ENCODE data around the gene SNRPE.
A peak's percentile ranks its signal among the peaks of the same experiment; 100 is the strongest.

SNRPE gene

DNA sequence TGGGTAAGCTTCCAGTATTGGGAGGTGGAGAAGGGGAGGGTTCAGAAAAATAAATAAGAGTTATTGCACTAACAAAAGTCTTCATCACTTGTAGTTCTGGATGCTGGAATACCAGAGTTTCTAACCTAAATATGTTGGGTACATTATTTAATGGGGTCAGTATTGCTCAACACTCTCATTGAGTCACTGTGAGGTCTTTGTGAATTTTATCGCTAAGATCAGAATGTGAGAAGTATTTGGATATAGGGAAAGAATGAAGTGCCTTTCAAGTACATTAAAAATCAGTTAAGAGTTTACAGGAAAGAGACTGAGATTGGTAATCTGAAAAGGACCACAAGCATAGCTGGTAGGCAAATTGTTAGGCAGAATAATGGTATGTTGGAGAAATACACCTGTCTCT, 8.8 kb downstream of the SNRPE start:
- H3K4me1 ChIP-seq (ENCODE audit: low read depth, poor library complexity, severe bottlenecking) = no peaks in the 10 kb centered on the region
- H3K27ac ChIP-seq = no peak overlapping the region
- no peak overlapping the region for H3K4me2 ChIP-seq
- H3K27me3 ChIP-seq (ENCODE audit: insufficient read depth, low read depth) = no peaks in the 10 kb centered on the region
- H4K20me1 ChIP-seq (ENCODE audit: insufficient read depth) = no peaks in the 10 kb centered on the region
- H3K9ac ChIP-seq = no peak overlapping the region
- H3K36me3 ChIP-seq (ENCODE audit: insufficient read depth) = peaks cover 17% of the 10 kb centered on the region; the same call in 1 of the 2 replicates
- no peaks in the 10 kb centered on the region for H3K79me2 ChIP-seq (ENCODE audit: insufficient read depth, low read depth)
- no peak overlapping the region for H2AFZ ChIP-seq (ENCODE audit: low read depth)
- TF ChIP-seq, protein P1, sequence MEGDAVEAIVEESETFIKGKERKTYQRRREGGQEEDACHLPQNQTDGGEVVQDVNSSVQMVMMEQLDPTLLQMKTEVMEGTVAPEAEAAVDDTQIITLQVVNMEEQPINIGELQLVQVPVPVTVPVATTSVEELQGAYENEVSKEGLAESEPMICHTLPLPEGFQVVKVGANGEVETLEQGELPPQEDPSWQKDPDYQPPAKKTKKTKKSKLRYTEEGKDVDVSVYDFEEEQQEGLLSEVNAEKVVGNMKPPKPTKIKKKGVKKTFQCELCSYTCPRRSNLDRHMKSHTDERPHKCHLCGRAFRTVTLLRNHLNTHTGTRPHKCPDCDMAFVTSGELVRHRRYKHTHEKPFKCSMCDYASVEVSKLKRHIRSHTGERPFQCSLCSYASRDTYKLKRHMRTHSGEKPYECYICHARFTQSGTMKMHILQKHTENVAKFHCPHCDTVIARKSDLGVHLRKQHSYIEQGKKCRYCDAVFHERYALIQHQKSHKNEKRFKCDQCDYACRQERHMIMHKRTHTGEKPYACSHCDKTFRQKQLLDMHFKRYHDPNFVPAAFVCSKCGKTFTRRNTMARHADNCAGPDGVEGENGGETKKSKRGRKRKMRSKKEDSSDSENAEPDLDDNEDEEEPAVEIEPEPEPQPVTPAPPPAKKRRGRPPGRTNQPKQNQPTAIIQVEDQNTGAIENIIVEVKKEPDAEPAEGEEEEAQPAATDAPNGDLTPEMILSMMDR (conservative IDR thresholded peaks at IDR 0.05; ENCODE audit: low read depth, low read length) = no peak
- no peak overlapping the region for H3K4me3 ChIP-seq (IDR thresholded peaks at IDR 0.05; ENCODE audit: insufficient read depth, low read depth, low read length)

DNA sequence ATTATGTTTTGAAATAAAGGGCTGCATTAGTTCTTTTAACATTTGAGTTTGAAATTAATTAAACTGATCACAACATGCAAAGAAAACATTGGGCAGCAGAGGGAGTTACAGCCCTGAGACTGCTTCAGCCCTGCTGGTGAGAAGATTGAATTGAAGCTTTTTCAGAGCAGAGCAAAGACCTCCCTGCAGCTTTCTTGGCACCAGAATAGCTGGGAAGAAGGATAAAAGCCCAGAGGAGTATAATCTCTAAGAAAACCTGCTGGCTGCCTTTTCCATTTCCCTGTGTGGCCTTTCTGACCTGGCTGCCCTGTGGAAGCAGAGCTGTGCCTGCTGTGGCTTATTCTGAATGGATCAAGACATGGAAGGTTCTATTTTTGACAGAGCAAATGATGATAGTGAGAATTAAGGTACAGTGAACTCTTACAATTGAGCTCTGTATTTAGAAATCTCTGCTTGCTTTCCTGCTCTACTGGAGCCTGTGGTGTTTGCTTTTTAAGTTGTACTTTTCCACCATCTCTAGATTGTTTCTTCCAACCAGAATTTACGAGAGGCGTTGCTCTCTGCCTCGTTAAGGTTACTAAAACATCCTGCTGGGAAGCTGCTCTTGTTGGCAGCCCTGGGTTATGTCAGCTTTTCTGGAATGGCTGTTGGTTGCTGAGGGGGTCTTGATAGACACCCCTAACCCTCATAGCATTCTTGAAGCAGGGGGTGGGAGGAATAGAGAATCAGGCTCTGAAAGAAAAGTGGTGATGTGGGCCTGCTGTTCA, 9.9 kb downstream of the SNRPE start:
- H3K27me3 ChIP-seq (ENCODE audit: insufficient read depth, low read depth) = no peaks in the 10 kb centered on the region
- no peak overlapping the region for H3K4me2 ChIP-seq
- no peak overlapping the region for H3K9ac ChIP-seq
- H4K20me1 ChIP-seq (ENCODE audit: insufficient read depth) = no peaks in the 10 kb centered on the region
- H2AFZ ChIP-seq (ENCODE audit: low read depth) = no peak overlapping the region
- TF ChIP-seq, protein P1 (conservative IDR thresholded peaks at IDR 0.05; ENCODE audit: low read depth, low read length) = peak; percentile 89
- no peaks in the 10 kb centered on the region for H3K4me1 ChIP-seq (ENCODE audit: low read depth, poor library complexity, severe bottlenecking)
- H3K4me3 ChIP-seq (IDR thresholded peaks at IDR 0.05; ENCODE audit: insufficient read depth, low read depth, low read length) = no peak overlapping the region
- H3K36me3 ChIP-seq (ENCODE audit: insufficient read depth) = peaks cover 11% of the 10 kb centered on the region; the same call in 1 of the 2 replicates
- H3K79me2 ChIP-seq (ENCODE audit: insufficient read depth, low read depth) = no peaks in the 10 kb centered on the region
- H3K27ac ChIP-seq = no peak overlapping the region

DNA sequence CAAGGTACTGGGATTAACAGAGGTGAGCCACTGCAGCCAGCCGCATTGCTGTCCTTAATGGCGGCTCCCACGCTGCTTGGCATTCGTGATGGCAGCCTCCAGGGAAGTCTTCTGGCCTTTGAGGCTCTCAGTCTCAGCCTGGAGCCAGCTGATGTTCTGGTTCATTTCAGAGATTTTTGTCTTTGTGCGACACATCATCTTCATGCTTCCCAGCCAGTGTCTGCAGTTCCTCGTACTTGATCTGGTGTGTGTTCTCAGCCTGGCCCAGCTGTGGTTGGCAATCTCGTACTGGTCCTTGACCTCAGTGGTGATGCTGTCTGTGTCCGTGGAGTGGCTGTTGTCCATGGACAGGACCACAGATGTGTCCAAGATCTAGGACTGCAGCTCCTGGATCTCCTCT, 11.7 kb downstream of the SNRPE start:
- no peak overlapping the region for H3K9ac ChIP-seq
- no peaks in the 10 kb centered on the region for H3K27me3 ChIP-seq (ENCODE audit: insufficient read depth, low read depth)
- no peak overlapping the region for H2AFZ ChIP-seq (ENCODE audit: low read depth)
- H3K79me2 ChIP-seq (ENCODE audit: insufficient read depth, low read depth) = no peaks in the 10 kb centered on the region
- no peak overlapping the region for H3K27ac ChIP-seq
- H3K4me1 ChIP-seq (ENCODE audit: low read depth, poor library complexity, severe bottlenecking) = no peaks in the 10 kb centered on the region
- H3K4me3 ChIP-seq (IDR thresholded peaks at IDR 0.05; ENCODE audit: insufficient read depth, low read depth, low read length) = no peak overlapping the region
- no peak overlapping the region for H3K4me2 ChIP-seq
- H4K20me1 ChIP-seq (ENCODE audit: insufficient read depth) = no peaks in the 10 kb centered on the region
- TF ChIP-seq, protein P1 (conservative IDR thresholded peaks at IDR 0.05; ENCODE audit: low read depth, low read length) = no peak
- peaks cover 5% of the 10 kb centered on the region; the same call in 1 of the 2 replicates for H3K36me3 ChIP-seq (ENCODE audit: insufficient read depth)

DNA sequence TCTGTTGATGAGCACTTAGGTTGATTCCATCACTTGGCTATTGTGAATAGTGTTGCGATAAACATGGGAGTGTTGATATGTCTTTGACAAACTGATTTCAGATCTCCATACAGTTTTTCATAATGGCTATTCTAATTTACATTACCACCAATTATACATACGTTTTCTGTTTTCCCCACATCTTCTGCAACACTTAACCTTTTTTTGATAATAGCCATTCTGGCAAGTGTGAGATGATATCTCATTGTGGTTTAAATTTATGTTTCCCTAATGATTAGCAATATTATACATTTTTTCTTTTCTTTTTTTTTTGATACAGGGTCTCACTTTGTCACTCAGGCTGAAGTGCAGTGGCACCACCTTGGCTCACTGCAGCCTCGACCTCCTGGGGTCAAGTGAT, 17.0 kb downstream of the SNRPE start:
- TF ChIP-seq, protein P1 (conservative IDR thresholded peaks at IDR 0.05; ENCODE audit: low read depth, low read length) = no peak
- H3K36me3 ChIP-seq (ENCODE audit: insufficient read depth) = no peaks in the 10 kb centered on the region
- no peaks in the 10 kb centered on the region for H4K20me1 ChIP-seq (ENCODE audit: insufficient read depth)
- H3K79me2 ChIP-seq (ENCODE audit: insufficient read depth, low read depth) = no peaks in the 10 kb centered on the region
- no peak overlapping the region for H3K4me3 ChIP-seq (IDR thresholded peaks at IDR 0.05; ENCODE audit: insufficient read depth, low read depth, low read length)
- no peaks in the 10 kb centered on the region for H3K27me3 ChIP-seq (ENCODE audit: insufficient read depth, low read depth)
- H3K27ac ChIP-seq = no peak overlapping the region
- H3K4me1 ChIP-seq (ENCODE audit: low read depth, poor library complexity, severe bottlenecking) = no peaks in the 10 kb centered on the region
- H3K9ac ChIP-seq = no peak overlapping the region
- no peak overlapping the region for H3K4me2 ChIP-seq
- no peak overlapping the region for H2AFZ ChIP-seq (ENCODE audit: low read depth)
